Measurements from ENCODE around the gene GSTO2.
A peak's percentile ranks its signal among the peaks of the same experiment; 100 is the strongest.

The GSTO2 gene

GRCh38 chr10:104344219-104344618 is 75.2 kb downstream of the GSTO2 start:
- DNase-seq, result no peak

DNA sequence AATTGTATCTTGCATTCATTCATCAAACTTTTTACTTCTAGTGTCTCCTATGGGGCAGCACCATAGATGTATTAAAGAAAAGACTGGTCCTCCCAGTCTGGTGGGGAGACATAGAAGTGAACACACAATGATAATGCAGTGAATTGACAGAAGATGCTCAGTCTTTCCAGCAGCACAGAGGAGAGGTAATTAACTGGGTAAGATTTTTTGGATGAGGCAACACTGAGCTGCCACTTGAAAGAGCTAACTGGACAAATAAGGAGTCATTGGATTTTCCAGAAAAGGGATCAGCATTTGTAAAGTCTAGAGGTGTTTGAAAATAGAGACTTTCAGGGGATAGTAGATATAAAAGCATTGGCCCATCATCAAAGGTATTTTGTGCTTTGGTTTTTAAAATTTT is 76.5 kb downstream of the GSTO2 start:
- DNase-seq, result no peak

- no peak for DNase-seq
These were observed 77.0 kb downstream of the GSTO2 start for GRCh38 chr10:104345941-104346340.

- DNase-seq, result peak; percentile 16
These were observed 78.5 kb downstream of the GSTO2 start for GRCh38 chr10:104347295-104348045.

DNA sequence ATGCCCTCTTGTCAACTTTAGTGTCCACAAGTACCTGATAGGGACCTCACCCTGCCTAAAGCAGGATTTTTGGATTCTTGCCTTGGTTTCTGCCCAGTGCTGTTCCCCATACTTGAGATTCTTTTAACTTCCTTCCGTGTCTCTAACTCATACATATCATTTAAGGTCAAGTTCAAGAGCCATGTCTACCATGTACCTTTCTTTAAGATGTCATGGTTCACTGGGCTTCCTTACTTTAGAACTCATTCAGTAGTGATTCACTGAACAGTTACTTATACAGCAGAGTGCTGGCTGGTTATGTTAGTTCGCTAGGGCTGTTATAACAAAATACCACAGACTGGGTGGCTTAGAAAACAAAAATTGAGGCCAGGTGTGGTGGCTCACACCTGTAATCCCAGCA is 79.6 kb downstream of the GSTO2 start:
- DNase-seq, result no peak

DNA sequence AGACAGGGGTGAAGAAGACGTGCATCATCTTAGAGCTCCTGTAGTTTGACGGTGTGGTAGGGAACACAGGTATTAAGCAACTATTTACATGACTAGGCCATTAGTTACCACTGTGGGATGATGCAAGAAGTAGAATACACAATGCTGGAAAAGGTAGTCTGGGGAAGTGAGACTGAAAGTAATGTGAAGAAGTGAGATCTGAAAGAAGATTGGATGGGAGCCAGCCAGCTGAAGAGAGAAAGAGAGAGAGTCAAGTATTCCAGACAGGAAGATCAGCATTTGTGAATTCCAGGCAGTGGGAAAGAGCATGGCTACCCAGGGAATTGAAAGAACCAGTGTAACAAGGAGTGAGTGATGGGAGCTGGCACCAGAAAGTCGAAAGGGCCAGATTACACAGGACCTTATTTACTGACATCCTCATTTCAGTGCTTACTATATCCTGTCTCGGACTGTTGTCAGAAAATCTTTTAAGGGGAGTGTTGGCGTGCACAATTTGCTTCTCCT is 80.7 kb downstream of the GSTO2 start:
- peak; percentile 96 for DNase-seq

- DNase-seq, result peak; percentile 64
These were observed 81.2 kb downstream of the GSTO2 start for GRCh38 chr10:104350127-104350635.

GRCh38 chr10:104351061-104351702 is 82.2 kb downstream of the GSTO2 start:
- peak; percentile 94 for DNase-seq

- DNase-seq, result peak; percentile 70
These were observed 82.9 kb downstream of the GSTO2 start for GRCh38 chr10:104351919-104352318.

GRCh38 chr10:104353325-104354048 is 84.5 kb downstream of the GSTO2 start, which contains the start of gene CFAP58:
Gene CFAP58, plus strand, starts transcription at chr10:104353833. Its CDS starts 65 bp downstream, at chr10:104353898.
- peak; percentile 78 for DNase-seq

Data from MV-4-11 (cell line).